ENCODE data around the gene SPRR5. TPM values are rescaled to one million over a fixed set of nuclear protein-coding genes. Genes with fewer than 3 reads are reported as not detected.

Gene SPRR5
- total and polyA plus RNA-seq, 2 of the 4 experiments (the other 2 are of a cell fraction), result not detected

- H2AFZ ChIP-seq (replicated peaks; ENCODE audit: low read length, poor library complexity), result no peak overlapping the region
- H3K9ac ChIP-seq (ENCODE audit: low read depth, low read length), result no peak overlapping the region
- no peaks in the 10 kb centered on the region for H3K9me3 ChIP-seq (ENCODE audit: control insufficient read depth, insufficient read depth, low read length)
- no peak overlapping the region for H3K23ac ChIP-seq (ENCODE audit: low read depth, low read length)
- H3K56ac ChIP-seq (ENCODE audit: extremely low read depth, insufficient read depth, low read length), result no peak overlapping the region
- H2BK120ac ChIP-seq (ENCODE audit: low read depth, low read length), result no peak overlapping the region
- no peak overlapping the region for H3K4me3 ChIP-seq (ENCODE audit: insufficient read depth, low read depth, low read length)
- no peaks in the 10 kb centered on the region for H3K36me3 ChIP-seq (ENCODE audit: control insufficient read depth, insufficient read depth, low read length)
- no peak overlapping the region for H2AK9ac ChIP-seq (replicated peaks; ENCODE audit: low read depth, low read length, poor library complexity)
- TF ChIP-seq CEBPB (IDR thresholded peaks at IDR 0.05; ENCODE audit: low read depth, low read length), result no peak
- TF ChIP-seq RFX5 (IDR thresholded peaks at IDR 0.05; ENCODE audit: low read depth, low read length), result no peak
- no peak for TF ChIP-seq CHD1 (IDR thresholded peaks at IDR 0.05; ENCODE audit: low read depth, low read length)
- TF ChIP-seq SMC3 (IDR thresholded peaks at IDR 0.05; ENCODE audit: low read depth, low read length), result no peak
- TF ChIP-seq ELK1 (IDR thresholded peaks at IDR 0.05; ENCODE audit: borderline replicate concordance, low read depth, low read length), result no peak
- TF ChIP-seq RCOR1 (IDR thresholded peaks at IDR 0.05; ENCODE audit: insufficient replicate concordance, low read length), result no peak
- no peak for TF ChIP-seq MXI1 (IDR thresholded peaks at IDR 0.05; ENCODE audit: borderline replicate concordance, low read depth, low read length)
- no peak for TF ChIP-seq BHLHE40 (IDR thresholded peaks at IDR 0.05; ENCODE audit: low read depth, low read length)
- no peak for TF ChIP-seq POLR2A (IDR thresholded peaks at IDR 0.05; ENCODE audit: low read depth, low read length)
- TF ChIP-seq MAFK (IDR thresholded peaks at IDR 0.05; ENCODE audit: low read depth, low read length), result no peak
- TF ChIP-seq USF2 (IDR thresholded peaks at IDR 0.05; ENCODE audit: low read depth, low read length), result no peak
- TF ChIP-seq MAZ (IDR thresholded peaks at IDR 0.05; ENCODE audit: borderline replicate concordance, low read depth, low read length), result no peak
- TF ChIP-seq NFE2L2 (IDR thresholded peaks at IDR 0.05; ENCODE audit: low read depth, low read length), result no peak
- no peak for TF ChIP-seq FOS (IDR thresholded peaks at IDR 0.05; ENCODE audit: low read depth, low read length)
- no peak for TF ChIP-seq RAD21 (IDR thresholded peaks at IDR 0.05; ENCODE audit: low read length)
- TF ChIP-seq, protein P1, sequence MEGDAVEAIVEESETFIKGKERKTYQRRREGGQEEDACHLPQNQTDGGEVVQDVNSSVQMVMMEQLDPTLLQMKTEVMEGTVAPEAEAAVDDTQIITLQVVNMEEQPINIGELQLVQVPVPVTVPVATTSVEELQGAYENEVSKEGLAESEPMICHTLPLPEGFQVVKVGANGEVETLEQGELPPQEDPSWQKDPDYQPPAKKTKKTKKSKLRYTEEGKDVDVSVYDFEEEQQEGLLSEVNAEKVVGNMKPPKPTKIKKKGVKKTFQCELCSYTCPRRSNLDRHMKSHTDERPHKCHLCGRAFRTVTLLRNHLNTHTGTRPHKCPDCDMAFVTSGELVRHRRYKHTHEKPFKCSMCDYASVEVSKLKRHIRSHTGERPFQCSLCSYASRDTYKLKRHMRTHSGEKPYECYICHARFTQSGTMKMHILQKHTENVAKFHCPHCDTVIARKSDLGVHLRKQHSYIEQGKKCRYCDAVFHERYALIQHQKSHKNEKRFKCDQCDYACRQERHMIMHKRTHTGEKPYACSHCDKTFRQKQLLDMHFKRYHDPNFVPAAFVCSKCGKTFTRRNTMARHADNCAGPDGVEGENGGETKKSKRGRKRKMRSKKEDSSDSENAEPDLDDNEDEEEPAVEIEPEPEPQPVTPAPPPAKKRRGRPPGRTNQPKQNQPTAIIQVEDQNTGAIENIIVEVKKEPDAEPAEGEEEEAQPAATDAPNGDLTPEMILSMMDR (conservative IDR thresholded peaks at IDR 0.05; ENCODE audit: low read depth, low read length), result no peak
- no peak overlapping the region for H4K91ac ChIP-seq (ENCODE audit: insufficient read depth, low read depth, low read length)
- CTCF ChIA-PET, result no interaction called here
- no peak overlapping the region for H2AK5ac ChIP-seq (ENCODE audit: low read depth, low read length)
- in situ Hi-C loops (cut with MboI; ENCODE audit: low sequenced_read_pairs) (no loop called here), dilution Hi-C loops (cut with HindIII; ENCODE audit: low sequenced_read_pairs, unreplicated experiment) (no loop called here), intact Hi-C loops (cut with micrococcal nuclease) (no loop called here)
- H2BK15ac ChIP-seq (ENCODE audit: low read depth, low read length), result no peak overlapping the region
- DNase-seq (no peak), ATAC-seq (ENCODE audit: low read depth) (no peak)
- no peak overlapping the region for H3K27ac ChIP-seq (ENCODE audit: insufficient read depth, low read length)
- no peak overlapping the region for H2BK20ac ChIP-seq (ENCODE audit: low read depth, low read length)
- H3K4me1 ChIP-seq (ENCODE audit: control insufficient read depth, insufficient read depth, low read length), result no peaks in the 10 kb centered on the region
- no peak overlapping the region for H4K8ac ChIP-seq (ENCODE audit: low read depth in 2 of 2, low read length in 2 of 2)
- H4K20me1 ChIP-seq (ENCODE audit: insufficient read depth, low read length), result no peaks in the 10 kb centered on the region
- H3K79me1 ChIP-seq (ENCODE audit: low read depth in 1 of 2, low read length in 2 of 2), result no peaks in the 10 kb centered on the region
- no peak overlapping the region for H3K4ac ChIP-seq (ENCODE audit: low read depth, low read length)
- no peaks in the 10 kb centered on the region for H3K9me1 ChIP-seq (ENCODE audit: insufficient read depth, low read length)
- no peak overlapping the region for H3K18ac ChIP-seq (ENCODE audit: low read depth, low read length)
- H2BK5ac ChIP-seq (ENCODE audit: low read depth, low read length, poor library complexity, severe bottlenecking), result no peak overlapping the region
- no TSS peak for BruUV-seq (replicated peaks)
- H4K5ac ChIP-seq (ENCODE audit: low read depth, low read length), result no peak overlapping the region
- H3K4me2 ChIP-seq (ENCODE audit: low read depth, low read length), result no peak overlapping the region
- H3K27me3 ChIP-seq (ENCODE audit: control insufficient read depth, insufficient read depth, low read length), result no peaks in the 10 kb centered on the region
- no CpG with 5 or more reads among the region's 1 CpG for WGBS, 2 experiments (ENCODE audit: extremely low coverage in 2 of 2, insufficient read length in 1 of 2)
- no peak overlapping the region for H3K14ac ChIP-seq (replicated peaks; ENCODE audit: low read depth, low read length)
- POLR2A ChIA-PET (ENCODE audit: unreplicated experiment), result no interaction called here
Measured at GRCh38 chr1:152980676-152981075, 33.7 kb downstream of the SPRR5 start.

Data from IMR-90 (cell line).